AG04450 (cell line): Measurements from ENCODE around the gene CCDC12. TPM values are rescaled to one million over a fixed set of nuclear protein-coding genes. Genes with fewer than 3 reads are reported as not detected.

Experiments
- CTCF ChIA-PET: fragments of 300-600, 350-600 bp; formaldehyde crosslinking; extraction: SDS; loops from one replicate; lab custom pipeline; 2022; ENCODE audit warnings: antibody characterized with exemption, inconsistent platforms; lab: Charles Lee
- POLR2A ChIA-PET: fragments of 350-600 bp; formaldehyde crosslinking; extraction: SDS; loops from one replicate; lab custom pipeline; 2021; ENCODE audit warnings: antibody characterized with exemption, inconsistent platforms; lab: Yijun Ruan, JAX
- DNase-seq: peaks from one replicate; pipeline ENCODE4 v3.0.0-alpha.2; 2011; ENCODE audit warnings: low read depth, low spot score
- H3K27ac ChIP-seq: one replicate; pipeline ENCODE4 v1.5.1; 2012; ENCODE audit warnings: low read depth, low read length, control low read depth
- H3K27me3 ChIP-seq: one replicate; pipeline ENCODE4 v1.6.0; 2012; ENCODE audit warnings: low read length; ENCODE audit not compliant: control insufficient read depth, insufficient read depth
- H3K4me3 ChIP-seq: 2 replicates; pipeline ENCODE4 v1.5.1; 2011; ENCODE audit warnings: mild to moderate bottlenecking, low read depth, low read length, control low read depth
- H3K9me3 ChIP-seq: 2 replicates; pipeline ENCODE4 v1.5.1; 2012; ENCODE audit warnings: low read length; ENCODE audit not compliant: control insufficient read depth, insufficient read depth
- polyA plus RNA-seq: library from polyadenylated mRNA; depleted of rRNA; stranded (reverse); fragments of >200 nt; gene quantifications from 2 replicates; pipeline ENCODE4 v1.2.3, GENCODE V29; 2011
- TF ChIP-seq, protein P1 (sequence below): IDR thresholded peaks from 2 replicates; pipeline ENCODE4 v1.5.1; 2011; ENCODE audit warnings: low read depth, low read length, control low read depth, inconsistent platforms

The CCDC12 gene
- polyA plus RNA-seq, 1 experiment = 18.3 TPM

- Histone ChIP-seq H3K27ac (no peak overlapping the region), H3K4me3 (no peak overlapping the region), H3K9me3 (no peaks in the 10 kb centered on the region), H3K27me3 (no peaks in the 10 kb centered on the region)
- TF ChIP-seq, protein P1, sequence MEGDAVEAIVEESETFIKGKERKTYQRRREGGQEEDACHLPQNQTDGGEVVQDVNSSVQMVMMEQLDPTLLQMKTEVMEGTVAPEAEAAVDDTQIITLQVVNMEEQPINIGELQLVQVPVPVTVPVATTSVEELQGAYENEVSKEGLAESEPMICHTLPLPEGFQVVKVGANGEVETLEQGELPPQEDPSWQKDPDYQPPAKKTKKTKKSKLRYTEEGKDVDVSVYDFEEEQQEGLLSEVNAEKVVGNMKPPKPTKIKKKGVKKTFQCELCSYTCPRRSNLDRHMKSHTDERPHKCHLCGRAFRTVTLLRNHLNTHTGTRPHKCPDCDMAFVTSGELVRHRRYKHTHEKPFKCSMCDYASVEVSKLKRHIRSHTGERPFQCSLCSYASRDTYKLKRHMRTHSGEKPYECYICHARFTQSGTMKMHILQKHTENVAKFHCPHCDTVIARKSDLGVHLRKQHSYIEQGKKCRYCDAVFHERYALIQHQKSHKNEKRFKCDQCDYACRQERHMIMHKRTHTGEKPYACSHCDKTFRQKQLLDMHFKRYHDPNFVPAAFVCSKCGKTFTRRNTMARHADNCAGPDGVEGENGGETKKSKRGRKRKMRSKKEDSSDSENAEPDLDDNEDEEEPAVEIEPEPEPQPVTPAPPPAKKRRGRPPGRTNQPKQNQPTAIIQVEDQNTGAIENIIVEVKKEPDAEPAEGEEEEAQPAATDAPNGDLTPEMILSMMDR = peak; percentile 30; the same call in 1 of the 2 replicates
- no peak for DNase-seq
- ChIA-PET POLR2A (interaction anchor here (1.5 kb wide), 1 partner anchor 68 kb away, joined by 4 read pairs; no protein-coding TSS in a partner anchor), CTCF (interaction anchor here (0.6 to 2.5 kb wide), 14 partner anchors 34 to 1724 kb away, joined by 3 to 31 read pairs (median 5); no protein-coding TSS in a partner anchor)
Observed at GRCh38 chr3:46908294-46908985, 68.1 kb downstream of the CCDC12 start.

DNA sequence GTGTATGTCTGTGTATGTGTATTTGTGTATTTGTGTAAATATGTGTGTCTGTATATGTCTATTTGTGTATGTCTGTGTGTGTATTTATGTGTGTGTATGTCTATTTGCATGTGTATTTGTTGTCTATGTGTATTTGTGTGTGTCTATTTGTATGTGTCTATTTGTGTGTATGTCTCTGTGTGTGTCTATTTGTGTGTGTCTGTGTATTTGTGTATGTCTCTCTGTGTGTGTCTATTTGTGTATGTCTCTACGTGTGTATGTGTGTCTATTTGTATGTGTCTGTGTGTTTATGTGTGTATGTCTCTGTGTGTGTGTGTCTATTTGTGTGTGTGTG, 68.6 kb downstream of the CCDC12 start:
- ChIA-PET CTCF (interaction anchor here (1.2 to 2.5 kb wide), 3 partner anchors 41 to 416 kb away, joined by 5 to 31 read pairs (median 11); no protein-coding TSS in a partner anchor), POLR2A (no interaction called here)
- TF ChIP-seq, protein P1 = no peak
- Histone ChIP-seq H3K27ac (no peak overlapping the region), H3K4me3 (no peak overlapping the region), H3K27me3 (no peaks in the 10 kb centered on the region), H3K9me3 (no peaks in the 10 kb centered on the region)
- DNase-seq = no peak

- Histone ChIP-seq H3K4me3 (no peak overlapping the region), H3K27ac (no peak overlapping the region), H3K27me3 (no peaks in the 10 kb centered on the region), H3K9me3 (no peaks in the 10 kb centered on the region)
- CTCF ChIA-PET = no interaction called here
- TF ChIP-seq, protein P1 = no peak
- DNase-seq = no peak
- POLR2A ChIA-PET = no interaction called here
Observed at GRCh38 chr3:46907271-46907670, 69.3 kb downstream of the CCDC12 start.

DNA sequence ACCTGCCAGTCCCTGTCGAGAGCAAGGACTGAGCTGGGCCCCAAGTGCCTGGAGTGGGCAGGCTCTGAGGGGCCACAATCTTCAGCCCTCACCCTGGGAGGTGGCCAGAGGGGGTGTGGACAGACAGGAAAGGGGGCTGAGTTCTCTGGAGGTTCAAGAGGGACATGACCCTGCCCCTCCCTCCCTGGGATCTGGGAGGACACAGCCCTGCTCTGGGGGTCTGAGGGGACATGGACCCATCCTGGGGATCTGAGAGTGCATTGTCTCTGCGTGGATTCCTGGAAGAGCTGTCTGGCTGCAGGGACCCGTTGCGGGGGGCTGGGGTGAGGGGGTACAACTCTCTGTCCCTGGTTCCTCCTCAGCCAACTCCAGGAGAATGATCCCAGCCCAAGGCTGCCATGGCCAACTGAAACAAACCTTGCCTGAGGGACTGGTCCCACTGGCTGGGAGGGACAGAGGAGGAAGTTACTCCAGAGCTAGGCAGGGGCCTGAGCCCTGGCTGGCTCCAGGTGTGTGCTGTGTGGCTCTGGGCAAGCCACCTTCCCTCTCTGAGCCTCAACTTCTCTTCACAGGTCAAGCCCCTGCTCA, 70.0 kb downstream of the CCDC12 start:
- Histone ChIP-seq H3K27ac (no peak overlapping the region), H3K4me3 (no peak overlapping the region), H3K27me3 (no peaks in the 10 kb centered on the region), H3K9me3 (no peaks in the 10 kb centered on the region)
- CTCF ChIA-PET = no interaction called here
- no peak for DNase-seq
- POLR2A ChIA-PET = no interaction called here
- TF ChIP-seq, protein P1 = no peak
